HG03175 (cell line): ENCODE results near the gene TTC1.
"Not testable (repeated sequence)": the region's sequence is repeated elsewhere in the genome, so short reads cannot be mapped to it uniquely, and the experiment has no call there.

Experiments
- ATAC-seq: cut with Tn5 transposase; IDR thresholded peaks from one replicate; pipeline ENCODE4 v1.9.1; 2021; ENCODE audit warnings: mild to moderate bottlenecking, moderate library complexity; ENCODE audit not compliant: unreplicated experiment

The TTC1 gene

GRCh38 chr5:159993194-159993593 is 15.7 kb upstream of the TTC1 start:
- no peak for ATAC-seq

GRCh38 chr5:159995907-159996306 is 13.0 kb upstream of the TTC1 start:
- ATAC-seq: no peak

- no peak for ATAC-seq
Measured at GRCh38 chr5:160001457-160001856, 7.5 kb upstream of the TTC1 start.

- no peak for ATAC-seq
Measured at GRCh38 chr5:160007514-160007913, 1.4 kb upstream of the TTC1 start.

GRCh38 chr5:160008529-160008876 is 436 bp upstream of the TTC1 start:
- not testable (repeated sequence) for ATAC-seq

- peak; percentile 13 for ATAC-seq
Measured at GRCh38 chr5:160009591-160009989, 651 bp downstream of the TTC1 start.

GRCh38 chr5:160011471-160011870 is 2.5 kb downstream of the TTC1 start:
- no peak for ATAC-seq

- ATAC-seq: not testable (repeated sequence)
Measured at GRCh38 chr5:160014197-160014596, 5.3 kb downstream of the TTC1 start.

- ATAC-seq: no peak
Measured at GRCh38 chr5:160018945-160019625, 10.1 kb downstream of the TTC1 start.

GRCh38 chr5:160020266-160020770 is 11.4 kb downstream of the TTC1 start:
- ATAC-seq: no peak

GRCh38 chr5:160020964-160021363 is 12.0 kb downstream of the TTC1 start:
- ATAC-seq: no peak

- peak; percentile 95 for ATAC-seq
Measured at GRCh38 chr5:160021831-160022446, 13.0 kb downstream of the TTC1 start.

- ATAC-seq: no peak
Measured at GRCh38 chr5:160023007-160023907, 14.3 kb downstream of the TTC1 start.

GRCh38 chr5:160023908-160024630 is 15.1 kb downstream of the TTC1 start:
- no peak for ATAC-seq

- ATAC-seq: no peak
Measured at GRCh38 chr5:160029004-160029403, 20.1 kb downstream of the TTC1 start.

- ATAC-seq: no peak
Measured at GRCh38 chr5:160029540-160030139, 20.7 kb downstream of the TTC1 start.

- ATAC-seq: no peak
Measured at GRCh38 chr5:160030631-160031377, 21.9 kb downstream of the TTC1 start.

GRCh38 chr5:160033546-160034252 is 24.8 kb downstream of the TTC1 start:
- ATAC-seq: no peak

GRCh38 chr5:160036243-160036642 is 27.3 kb downstream of the TTC1 start:
- ATAC-seq: no peak
